T-helper 2 cell treated with Interferon-gamma antibody and Interleukin-4, amounts not matched to agents 5 μg/mL and 100 μg/mL, for 36 hours (primary cell): ENCODE results near the gene PAX5.
"Not testable (repeated sequence)": the region's sequence is repeated elsewhere in the genome, so short reads cannot be mapped to it uniquely, and the experiment has no call there.

Experiments
- DNase-seq: peaks from one replicate; pipeline ENCODE4 v3.0.0; 2021; ENCODE audit warnings: low spot score
- H3K27ac Mint-ChIP-seq: one replicate; pipeline ENCODE4 v1.8.0; 2021; ENCODE audit warnings: mild to moderate bottlenecking, mixed read lengths
- H3K27me3 Mint-ChIP-seq: one replicate; pipeline ENCODE4 v1.8.0; 2021; ENCODE audit warnings: low read depth, mixed read lengths
- H3K36me3 Mint-ChIP-seq: one replicate; pipeline ENCODE4 v1.8.0; 2021; ENCODE audit warnings: low read depth, mixed read lengths
- H3K4me1 Mint-ChIP-seq: one replicate; pipeline ENCODE4 v1.8.0; 2021; ENCODE audit warnings: low read depth, mixed read lengths
- H3K4me3 Mint-ChIP-seq: one replicate; pipeline ENCODE4 v1.8.0; 2022; ENCODE audit warnings: mild to moderate bottlenecking, moderate library complexity, mixed read lengths
- H3K9me3 Mint-ChIP-seq: one replicate; pipeline ENCODE4 v1.8.0; 2021; ENCODE audit warnings: mixed read lengths

The PAX5 gene

GRCh38 chr9:36871606-36872005 is 162.5 kb downstream of the PAX5 start:
- H3K4me3 Mint-ChIP-seq: no peak overlapping the region
- no peaks in the 10 kb centered on the region for H3K9me3 Mint-ChIP-seq
- no peaks in the 10 kb centered on the region for H3K36me3 Mint-ChIP-seq
- H3K27me3 Mint-ChIP-seq: no peaks in the 10 kb centered on the region
- no peak for DNase-seq
- H3K27ac Mint-ChIP-seq: no peak overlapping the region
- no peaks in the 10 kb centered on the region for H3K4me1 Mint-ChIP-seq

- Mint-ChIP-seq H3K36me3 (no peaks in the 10 kb centered on the region), H3K4me1 (no peaks in the 10 kb centered on the region), H3K4me3 (no peak overlapping the region), H3K27me3 (no peaks in the 10 kb centered on the region), H3K9me3 (no peaks in the 10 kb centered on the region), H3K27ac (no peak overlapping the region)
- no peak for DNase-seq
Observed at GRCh38 chr9:36870960-36871359, 163.1 kb downstream of the PAX5 start.

GRCh38 chr9:36869605-36870004 is 164.5 kb downstream of the PAX5 start:
- H3K27me3 Mint-ChIP-seq, H3K4me1 Mint-ChIP-seq, H3K36me3 Mint-ChIP-seq, DNase-seq, H3K9me3 Mint-ChIP-seq, H3K27ac Mint-ChIP-seq, H3K4me3 Mint-ChIP-seq: not testable (repeated sequence)

GRCh38 chr9:36868586-36869282 is 165.3 kb downstream of the PAX5 start:
- H3K27ac Mint-ChIP-seq: no peak overlapping the region
- no peaks in the 10 kb centered on the region for H3K9me3 Mint-ChIP-seq
- H3K36me3 Mint-ChIP-seq: no peaks in the 10 kb centered on the region

GRCh38 chr9:36867672-36868471 is 166.2 kb downstream of the PAX5 start:
- no peak overlapping the region for H3K4me3 Mint-ChIP-seq
- DNase-seq: no peak
- H3K9me3 Mint-ChIP-seq: no peaks in the 10 kb centered on the region
- H3K27ac Mint-ChIP-seq: no peak overlapping the region
- H3K36me3 Mint-ChIP-seq: no peaks in the 10 kb centered on the region
- no peaks in the 10 kb centered on the region for H3K4me1 Mint-ChIP-seq
- H3K27me3 Mint-ChIP-seq: no peaks in the 10 kb centered on the region

More at GRCh38 chr9:36868586-36869282, 165.3 kb downstream of the PAX5 start:
- no peak for DNase-seq
- Mint-ChIP-seq H3K4me1 (no peaks in the 10 kb centered on the region), H3K27me3 (no peaks in the 10 kb centered on the region), H3K4me3 (no peak overlapping the region)

- Mint-ChIP-seq H3K4me1 (no peaks in the 10 kb centered on the region), H3K9me3 (no peaks in the 10 kb centered on the region), H3K27ac (no peak overlapping the region)
Observed at GRCh38 chr9:36867241-36867640, 166.8 kb downstream of the PAX5 start.

GRCh38 chr9:36866840-36867239 is 167.2 kb downstream of the PAX5 start:
- Mint-ChIP-seq H3K27me3 (no peaks in the 10 kb centered on the region), H3K27ac (no peak overlapping the region), H3K4me3 (no peak overlapping the region), H3K4me1 (no peaks in the 10 kb centered on the region), H3K9me3 (no peaks in the 10 kb centered on the region), H3K36me3 (no peaks in the 10 kb centered on the region)
- DNase-seq: no peak

More at GRCh38 chr9:36867241-36867640, 166.8 kb downstream of the PAX5 start:
- no peak for DNase-seq
- no peak overlapping the region for H3K4me3 Mint-ChIP-seq
- H3K36me3 Mint-ChIP-seq: no peaks in the 10 kb centered on the region
- no peaks in the 10 kb centered on the region for H3K27me3 Mint-ChIP-seq

GRCh38 chr9:36865731-36866635 is 168.1 kb downstream of the PAX5 start:
- Mint-ChIP-seq H3K4me1 (no peaks in the 10 kb centered on the region), H3K36me3 (no peaks in the 10 kb centered on the region), H3K9me3 (no peaks in the 10 kb centered on the region), H3K4me3 (no peak overlapping the region), H3K27me3 (no peaks in the 10 kb centered on the region), H3K27ac (no peak overlapping the region)
- DNase-seq: no peak

- Mint-ChIP-seq H3K27me3 (no peaks in the 10 kb centered on the region), H3K27ac (no peak overlapping the region), H3K4me1 (no peaks in the 10 kb centered on the region)
Observed at GRCh38 chr9:36864491-36865410, 169.3 kb downstream of the PAX5 start.

GRCh38 chr9:36862206-36863145 is 171.6 kb downstream of the PAX5 start:
- no peaks in the 10 kb centered on the region for H3K36me3 Mint-ChIP-seq
- H3K27ac Mint-ChIP-seq: no peak overlapping the region
- no peak for DNase-seq
- H3K4me3 Mint-ChIP-seq: no peak overlapping the region
- H3K4me1 Mint-ChIP-seq: no peaks in the 10 kb centered on the region
- H3K9me3 Mint-ChIP-seq: no peaks in the 10 kb centered on the region
- no peaks in the 10 kb centered on the region for H3K27me3 Mint-ChIP-seq

More at GRCh38 chr9:36864491-36865410, 169.3 kb downstream of the PAX5 start:
- Mint-ChIP-seq H3K4me3 (no peak overlapping the region), H3K9me3 (no peaks in the 10 kb centered on the region), H3K36me3 (no peaks in the 10 kb centered on the region)
- DNase-seq: no peak

GRCh38 chr9:36861528-36862205 is 172.4 kb downstream of the PAX5 start:
- Mint-ChIP-seq H3K36me3 (no peaks in the 10 kb centered on the region), H3K4me1 (no peaks in the 10 kb centered on the region), H3K27me3 (no peaks in the 10 kb centered on the region), H3K27ac (no peak overlapping the region), H3K4me3 (no peak overlapping the region), H3K9me3 (no peaks in the 10 kb centered on the region)
- no peak for DNase-seq

- Mint-ChIP-seq H3K36me3 (no peaks in the 10 kb centered on the region), H3K4me3 (no peak overlapping the region), H3K27ac (no peak overlapping the region), H3K4me1 (peaks cover 10% of the 10 kb centered on the region), H3K27me3 (peaks cover 2% of the 10 kb centered on the region), H3K9me3 (no peaks in the 10 kb centered on the region)
- DNase-seq: no peak
Observed at GRCh38 chr9:36858805-36859375, 175.2 kb downstream of the PAX5 start.
